PFSK-1 (cell line): ENCODE data around the gene FAM53B.

Source experiments
- POLR2AphosphoS5 ChIP-seq: IDR thresholded peaks from 2 replicates; pipeline ENCODE4 v1.6.1; 2012; ENCODE audit warnings: low read depth, mild to moderate bottlenecking, control low read depth, low read length, moderate library complexity
- SIN3A ChIP-seq: IDR thresholded peaks from 2 replicates; pipeline ENCODE4 v1.6.1; 2012; ENCODE audit warnings: mild to moderate bottlenecking, low read length, moderate library complexity, borderline replicate concordance; ENCODE audit not compliant: insufficient read depth
- TAF1 ChIP-seq: IDR thresholded peaks from 2 replicates; pipeline ENCODE4 v1.6.1; 2012; ENCODE audit warnings: low read length, control low read depth, borderline replicate concordance; ENCODE audit not compliant: insufficient read depth
- TF ChIP-seq, protein P1 (sequence below), 2 experiments: IDR thresholded peaks; 2 replicates each; pipeline versions ENCODE4 v1.6.1 to v1.8.0; 2011 to 2012; ENCODE audit warnings: low read depth in 2 of 2, low read length in 2 of 2, control low read depth in 1 of 2, inconsistent platforms in 1 of 2, mild to moderate bottlenecking in 1 of 2, moderate library complexity in 1 of 2; ENCODE audit not compliant: insufficient read depth in 1 of 2

DNA sequence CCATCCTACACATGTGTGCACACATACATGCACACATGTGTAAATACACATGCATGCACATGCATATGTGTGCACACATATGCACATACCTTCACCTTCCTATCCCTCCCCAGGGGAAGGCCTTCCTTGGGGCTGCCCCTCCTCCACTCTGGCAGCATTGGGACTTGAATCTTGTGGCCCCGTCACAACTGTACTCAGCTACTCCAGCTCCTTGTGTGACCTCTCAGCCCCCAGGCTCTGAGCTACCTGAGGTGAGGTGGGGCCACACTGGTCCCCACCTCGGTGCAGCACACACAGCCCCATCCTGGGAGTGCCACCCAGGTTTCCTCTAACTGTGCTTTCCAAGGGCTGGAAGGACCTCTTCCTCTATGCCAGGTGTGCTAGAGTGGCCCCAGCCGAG is 166.5 kb downstream of the FAM53B start:
- no peak for TF ChIP-seq POLR2AphosphoS5
- no peak for TF ChIP-seq TAF1
- TF ChIP-seq, protein P1, sequence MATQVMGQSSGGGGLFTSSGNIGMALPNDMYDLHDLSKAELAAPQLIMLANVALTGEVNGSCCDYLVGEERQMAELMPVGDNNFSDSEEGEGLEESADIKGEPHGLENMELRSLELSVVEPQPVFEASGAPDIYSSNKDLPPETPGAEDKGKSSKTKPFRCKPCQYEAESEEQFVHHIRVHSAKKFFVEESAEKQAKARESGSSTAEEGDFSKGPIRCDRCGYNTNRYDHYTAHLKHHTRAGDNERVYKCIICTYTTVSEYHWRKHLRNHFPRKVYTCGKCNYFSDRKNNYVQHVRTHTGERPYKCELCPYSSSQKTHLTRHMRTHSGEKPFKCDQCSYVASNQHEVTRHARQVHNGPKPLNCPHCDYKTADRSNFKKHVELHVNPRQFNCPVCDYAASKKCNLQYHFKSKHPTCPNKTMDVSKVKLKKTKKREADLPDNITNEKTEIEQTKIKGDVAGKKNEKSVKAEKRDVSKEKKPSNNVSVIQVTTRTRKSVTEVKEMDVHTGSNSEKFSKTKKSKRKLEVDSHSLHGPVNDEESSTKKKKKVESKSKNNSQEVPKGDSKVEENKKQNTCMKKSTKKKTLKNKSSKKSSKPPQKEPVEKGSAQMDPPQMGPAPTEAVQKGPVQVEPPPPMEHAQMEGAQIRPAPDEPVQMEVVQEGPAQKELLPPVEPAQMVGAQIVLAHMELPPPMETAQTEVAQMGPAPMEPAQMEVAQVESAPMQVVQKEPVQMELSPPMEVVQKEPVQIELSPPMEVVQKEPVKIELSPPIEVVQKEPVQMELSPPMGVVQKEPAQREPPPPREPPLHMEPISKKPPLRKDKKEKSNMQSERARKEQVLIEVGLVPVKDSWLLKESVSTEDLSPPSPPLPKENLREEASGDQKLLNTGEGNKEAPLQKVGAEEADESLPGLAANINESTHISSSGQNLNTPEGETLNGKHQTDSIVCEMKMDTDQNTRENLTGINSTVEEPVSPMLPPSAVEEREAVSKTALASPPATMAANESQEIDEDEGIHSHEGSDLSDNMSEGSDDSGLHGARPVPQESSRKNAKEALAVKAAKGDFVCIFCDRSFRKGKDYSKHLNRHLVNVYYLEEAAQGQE (IDR thresholded peaks at IDR 0.05; ENCODE audit: insufficient read depth in 1 of 2, low read depth in 2 of 2, low read length in 2 of 2): no peak
- TF ChIP-seq SIN3A: no peak
